ENCODE measurements around the gene TAP1. TPM values are rescaled to one million over a fixed set of nuclear protein-coding genes. Genes with fewer than 3 reads are reported as not detected.

Gene TAP1
- total and polyA plus RNA-seq, 2 of the 4 experiments (the other 2 are of a cell fraction): 20.1 to 27.6 TPM

GRCh38 chr6:32832535-32832934 is 21.0 kb downstream of the TAP1 start:
- H3K4me2 ChIP-seq (ENCODE audit: low read depth, low read length): no peak overlapping the region
- DNase-seq (no peak), ATAC-seq (ENCODE audit: low read depth) (no peak)
- H3K56ac ChIP-seq (ENCODE audit: extremely low read depth, insufficient read depth, low read length): no peak overlapping the region
- H2AFZ ChIP-seq (replicated peaks; ENCODE audit: low read length, poor library complexity): no peak overlapping the region
- H3K27me3 ChIP-seq (ENCODE audit: control insufficient read depth, insufficient read depth, low read length): no peaks in the 10 kb centered on the region
- no peak overlapping the region for H2BK120ac ChIP-seq (ENCODE audit: low read depth, low read length)
- H4K5ac ChIP-seq (ENCODE audit: low read depth, low read length): no peak overlapping the region
- no peak overlapping the region for H3K4me3 ChIP-seq (ENCODE audit: insufficient read depth, low read depth, low read length)
- H3K27ac ChIP-seq (ENCODE audit: insufficient read depth, low read length): no peak overlapping the region
- peaks cover 31% of the 10 kb centered on the region for H3K36me3 ChIP-seq (ENCODE audit: control insufficient read depth, insufficient read depth, low read length)
- H3K23ac ChIP-seq (ENCODE audit: low read depth, low read length): no peak overlapping the region
- no peak overlapping the region for H3K9ac ChIP-seq (ENCODE audit: low read depth, low read length)
- CTCF ChIA-PET: interaction anchor here (0.7 kb wide), 1 partner anchor 702 kb away, joined by 3 read pairs; the partner anchor contains the start of gene FKBPL
- intact Hi-C loops (cut with micrococcal nuclease): no loop called here
- H2BK5ac ChIP-seq (ENCODE audit: low read depth, low read length, poor library complexity, severe bottlenecking): no peak overlapping the region
- POLR2A ChIA-PET (ENCODE audit: unreplicated experiment): no interaction called here
- H3K9me1 ChIP-seq (ENCODE audit: insufficient read depth, low read length): no peaks in the 10 kb centered on the region
- in situ Hi-C loops (cut with MboI; ENCODE audit: low sequenced_read_pairs): no loop called here
- H2AK9ac ChIP-seq (replicated peaks; ENCODE audit: low read depth, low read length, poor library complexity): no peak overlapping the region
- H2BK20ac ChIP-seq (ENCODE audit: low read depth, low read length): no peak overlapping the region
- dilution Hi-C loops (cut with HindIII; ENCODE audit: low sequenced_read_pairs, unreplicated experiment): no loop called here
- no peak overlapping the region for H2AK5ac ChIP-seq (ENCODE audit: low read depth, low read length)
- no peak for TF ChIP-seq FOS (IDR thresholded peaks at IDR 0.05; ENCODE audit: low read depth, low read length)
- no peak for TF ChIP-seq MXI1 (IDR thresholded peaks at IDR 0.05; ENCODE audit: borderline replicate concordance, low read depth, low read length)
- TF ChIP-seq MAFK (IDR thresholded peaks at IDR 0.05; ENCODE audit: low read depth, low read length): no peak
- no peak for TF ChIP-seq RCOR1 (IDR thresholded peaks at IDR 0.05; ENCODE audit: insufficient replicate concordance, low read length)
- no peak for TF ChIP-seq NFE2L2 (IDR thresholded peaks at IDR 0.05; ENCODE audit: low read depth, low read length)
- no peak for TF ChIP-seq USF2 (IDR thresholded peaks at IDR 0.05; ENCODE audit: low read depth, low read length)
- TF ChIP-seq RFX5 (IDR thresholded peaks at IDR 0.05; ENCODE audit: low read depth, low read length): no peak
- TF ChIP-seq MAZ (IDR thresholded peaks at IDR 0.05; ENCODE audit: borderline replicate concordance, low read depth, low read length): no peak
- TF ChIP-seq CEBPB (IDR thresholded peaks at IDR 0.05; ENCODE audit: low read depth, low read length): no peak
- no peak for TF ChIP-seq RAD21 (IDR thresholded peaks at IDR 0.05; ENCODE audit: low read length)
- TF ChIP-seq POLR2A (IDR thresholded peaks at IDR 0.05; ENCODE audit: low read depth, low read length): no peak
- no peak for TF ChIP-seq ELK1 (IDR thresholded peaks at IDR 0.05; ENCODE audit: borderline replicate concordance, low read depth, low read length)
- no peak for TF ChIP-seq CHD1 (IDR thresholded peaks at IDR 0.05; ENCODE audit: low read depth, low read length)
- no peak for TF ChIP-seq BHLHE40 (IDR thresholded peaks at IDR 0.05; ENCODE audit: low read depth, low read length)
- no peaks in the 10 kb centered on the region for H3K9me3 ChIP-seq (ENCODE audit: control insufficient read depth, insufficient read depth, low read length)
- no peak overlapping the region for H3K18ac ChIP-seq (ENCODE audit: low read depth, low read length)
- no TSS peak for BruUV-seq (replicated peaks)
- H3K14ac ChIP-seq (replicated peaks; ENCODE audit: low read depth, low read length): no peak overlapping the region
- no peak overlapping the region for H2BK15ac ChIP-seq (ENCODE audit: low read depth, low read length)
- 72% methylated on average over 10 of the region's 13 CpGs; no CpG with 5 or more reads in 1 of the 2 experiments for WGBS, 2 experiments (ENCODE audit: extremely low coverage in 2 of 2, insufficient read length in 1 of 2)
- H3K4ac ChIP-seq (ENCODE audit: low read depth, low read length): no peak overlapping the region
- H3K4me1 ChIP-seq (ENCODE audit: control insufficient read depth, insufficient read depth, low read length): peaks cover 2% of the 10 kb centered on the region; the same call in 1 of the 2 replicates
- no peak overlapping the region for H4K91ac ChIP-seq (ENCODE audit: insufficient read depth, low read depth, low read length)
- no peak overlapping the region for H4K8ac ChIP-seq (ENCODE audit: low read depth in 2 of 2, low read length in 2 of 2)
- H4K20me1 ChIP-seq (ENCODE audit: insufficient read depth, low read length): no peaks in the 10 kb centered on the region
- peaks cover 2 to 9% of the 10 kb centered on the region in 2 experiments; a peak in 2 of 4 replicates for H3K79me1 ChIP-seq (ENCODE audit: low read depth in 1 of 2, low read length in 2 of 2)
